ENCODE data around the gene TNPO1. TPM values are rescaled to one million over a fixed set of nuclear protein-coding genes. Genes with fewer than 3 reads are reported as not detected.
A peak's percentile ranks its signal among the peaks of the same experiment; 100 is the strongest.

The TNPO1 gene
- total and polyA plus RNA-seq, 9 of the 15 experiments (the other 6 are each of a cell fraction or from before 2014, with no cell fraction given) = 20.8 to 176 (median 97.9) TPM

DNA sequence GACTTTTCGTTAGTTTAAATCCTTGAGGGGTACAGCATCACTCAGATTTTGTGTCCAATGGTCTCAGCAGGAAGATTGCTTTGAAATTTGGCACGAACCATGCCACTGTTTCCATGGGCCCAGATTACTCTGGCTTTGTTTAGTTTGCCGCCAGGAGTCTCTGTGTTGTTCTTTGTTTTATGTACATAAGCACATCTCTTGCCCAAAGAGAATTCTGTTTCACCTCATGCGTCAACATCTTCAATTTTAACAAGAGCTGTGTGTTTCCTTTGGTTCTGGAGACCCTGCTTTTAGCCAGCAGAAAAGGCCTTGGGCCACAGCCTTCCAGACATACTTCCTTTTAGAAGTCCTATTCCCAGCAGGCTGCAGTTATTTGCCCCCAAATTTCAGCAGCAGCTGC is 62.4 kb downstream of the TNPO1 start (continued):
- TF ChIP-seq NR2C2 (CRISPR knock-in tag; IDR thresholded peaks at IDR 0.05) (no peak), NR2C2 (tag; IDR thresholded peaks at IDR 0.05) (no peak), FOXA3 (CRISPR knock-in tag; conservative IDR thresholded peaks at IDR 0.05 in 1 of 2, IDR thresholded peaks at IDR 0.05 in 1 of 2) (no peak), SETDB1 (IDR thresholded peaks at IDR 0.05; ENCODE audit: low read length) (no peak), POLR2H (tag; IDR thresholded peaks at IDR 0.05; ENCODE audit: low read depth) (no peak)

GRCh38 chr5:72882989-72883388 is 66.5 kb downstream of the TNPO1 start:
- Histone ChIP-seq H3K36me3 (ENCODE audit: control insufficient read depth, insufficient read depth, low read length) (peaks cover 98% of the 10 kb centered on the region), H3K4me2 (ENCODE audit: insufficient read depth, low read length) (no peak overlapping the region), H3K27ac (ENCODE audit: extremely low read depth, low read depth, low read length) (no peak overlapping the region), H3K4me3 (no peak overlapping the region), H2AFZ (ENCODE audit: low read depth, low read length) (no peak overlapping the region), H3K27me3 (ENCODE audit: control insufficient read depth in 2 of 2, insufficient read depth in 2 of 2, low read length in 2 of 2) (no peaks in the 10 kb centered on the region), H3K79me2 (ENCODE audit: control insufficient read depth, insufficient read depth, low read length) (peaks cover 5% of the 10 kb centered on the region; the same call in 2 of the 3 replicates), H3K4me1 (replicated peaks in 1 of 2; ENCODE audit: control insufficient read depth in 2 of 2, insufficient read depth in 2 of 2, low read length in 2 of 2) (no peaks in the 10 kb centered on the region), H3K9me1 (ENCODE audit: control insufficient read depth, insufficient read depth, low read length) (no peaks in the 10 kb centered on the region), H3K9ac (ENCODE audit: insufficient read depth in 1 of 2, low read depth in 2 of 2, low read length in 2 of 2) (no peak overlapping the region), H3K9me3 (replicated peaks; ENCODE audit: control insufficient read depth, insufficient read depth, low read depth, low read length) (no peaks in the 10 kb centered on the region), H4K20me1 (replicated peaks; ENCODE audit: control insufficient read depth, insufficient read depth, low read length) (0 out of 2 replicates have a peak, but pooled peaks cover 3% of the 10 kb centered on the region)
- CTCF ChIA-PET (ENCODE audit: low intra/inter-chr PET ratio) = no interaction called here
- WGBS (ENCODE audit: insufficient coverage, low coverage, missing lambda C conversion rate) = 99% methylated on average over 7 of the region's 7 CpGs
- in situ Hi-C loops (cut with MboI) = no loop called here
- no peak for ATAC-seq
- POLR2A ChIA-PET = no interaction called here
- no peak for FAIRE-seq
- intact Hi-C loops (cut with micrococcal nuclease) = no loop called here
- no peak for TF ChIP-seq KAT8 (IDR thresholded peaks at IDR 0.05; ENCODE audit: low read depth)
- no peak for TF ChIP-seq PRMT5 (CRISPR knock-in tag; IDR thresholded peaks at IDR 0.05)
- no peak for TF ChIP-seq ZKSCAN8 (CRISPR knock-in tag; IDR thresholded peaks at IDR 0.05)
- no peak for TF ChIP-seq LARP7 (IDR thresholded peaks at IDR 0.05)
- TF ChIP-seq MCM7 (IDR thresholded peaks at IDR 0.05) = no peak
- TF ChIP-seq, protein P1, sequence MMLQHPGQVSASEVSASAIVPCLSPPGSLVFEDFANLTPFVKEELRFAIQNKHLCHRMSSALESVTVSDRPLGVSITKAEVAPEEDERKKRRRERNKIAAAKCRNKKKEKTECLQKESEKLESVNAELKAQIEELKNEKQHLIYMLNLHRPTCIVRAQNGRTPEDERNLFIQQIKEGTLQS (IDR thresholded peaks at IDR 0.05) = peak; percentile 50; the same call in 1 of the 2 replicates
- TF ChIP-seq, protein P1 (CRISPR knock-in tag; conservative IDR thresholded peaks at IDR 0.05) = no peak
- BruUV-seq (replicated peaks) = no TSS peak
- DNase-seq (ENCODE audit: extremely low read depth in 1 of 4, low spot score in 3 of 4) = no peak
